Skeletal muscle tissue (tissue), 4 donors: Measurements from ENCODE around the gene CCBE1. TPM values are rescaled to one million over a fixed set of nuclear protein-coding genes. Genes with fewer than 3 reads are reported as not detected.

ENCODE experiments used
- H3K27ac ChIP-seq: one replicate; pipeline ENCODE4 v1.7.0; 2013; ENCODE audit warnings: mild to moderate bottlenecking, low read depth, low read length, inconsistent platforms
- H3K27me3 ChIP-seq, 3 donors: one replicate each; pipeline ENCODE4 v1.7.0; 2013; ENCODE audit warnings: low read length in 3 of 3; ENCODE audit not compliant: control insufficient read depth in 3 of 3, insufficient read depth in 3 of 3
- H3K36me3 ChIP-seq, 3 donors: one replicate each; pipeline ENCODE4 v1.7.0; 2013; ENCODE audit warnings: low read length in 3 of 3; ENCODE audit not compliant: control insufficient read depth in 3 of 3, insufficient read depth in 3 of 3
- H3K4me1 ChIP-seq, 3 donors: one replicate each; pipeline ENCODE4 v1.7.0; 2013; ENCODE audit warnings: low read length in 3 of 3, mild to moderate bottlenecking in 3 of 3; ENCODE audit not compliant: control insufficient read depth in 3 of 3, insufficient read depth in 3 of 3
- H3K4me3 ChIP-seq, 3 donors: one replicate each; pipeline ENCODE4 v1.7.0; 2013; ENCODE audit warnings: low read length in 3 of 3
- H3K9ac ChIP-seq, 3 donors: one replicate each; pipeline ENCODE4 v1.7.0; 2013; ENCODE audit warnings: low read length in 3 of 3, mild to moderate bottlenecking in 3 of 3, moderate library complexity in 2 of 3, low read depth in 1 of 3
- H3K9me3 ChIP-seq, 3 donors: one replicate each; pipeline ENCODE4 v1.7.0; 2013; ENCODE audit warnings: low read length in 3 of 3; ENCODE audit not compliant: control insufficient read depth in 3 of 3
- total RNA-seq: library from RNA; depleted of rRNA; stranded (reverse); fragments of >200 nt; gene quantifications from one replicate; pipeline ENCODE4 v1.2.3, GENCODE V29; 2014
- donor health status: Osteomylitis.

Gene CCBE1
- total RNA-seq, 1 donor from 2014 or later = 2.6 TPM

GRCh38 chr18:59690186-59690982 lies 6.8 kb downstream of the CCBE1 start:
- Histone ChIP-seq H3K36me3 (no peaks in the 10 kb centered on the region), H3K27ac (no peak overlapping the region), H3K9ac (no peak overlapping the region), H3K27me3 (peaks cover 4 to 33% (median 5%) of the 10 kb centered on the region in 3 donors), H3K4me3 (no peak overlapping the region), H3K4me1 (no peaks in the 10 kb centered on the region), H3K9me3 (no peaks in the 10 kb centered on the region)

GRCh38 chr18:59689756-59690155 lies 7.5 kb downstream of the CCBE1 start:
- H3K9ac ChIP-seq = no peak overlapping the region
- H3K27me3 ChIP-seq = peaks cover 0 to 27% (median 0%) of the 10 kb centered on the region in 3 donors
- no peaks in the 10 kb centered on the region for H3K4me1 ChIP-seq
- no peaks in the 10 kb centered on the region for H3K9me3 ChIP-seq
- no peaks in the 10 kb centered on the region for H3K36me3 ChIP-seq
- no peak overlapping the region for H3K27ac ChIP-seq
- no peak overlapping the region for H3K4me3 ChIP-seq

- no peak overlapping the region for H3K4me3 ChIP-seq
- no peak overlapping the region for H3K9ac ChIP-seq
- no peaks in the 10 kb centered on the region for H3K36me3 ChIP-seq
- H3K27ac ChIP-seq = no peak overlapping the region
- H3K27me3 ChIP-seq = peaks cover 0 to 23% (median 0%) of the 10 kb centered on the region in 3 donors
- no peaks in the 10 kb centered on the region for H3K4me1 ChIP-seq
- H3K9me3 ChIP-seq = no peaks in the 10 kb centered on the region
Observed at GRCh38 chr18:59686260-59686659, 11.0 kb downstream of the CCBE1 start.

GRCh38 chr18:59685501-59685900 lies 11.7 kb downstream of the CCBE1 start:
- H3K9me3 ChIP-seq = no peaks in the 10 kb centered on the region
- no peak overlapping the region for H3K4me3 ChIP-seq
- no peak overlapping the region for H3K9ac ChIP-seq
- H3K4me1 ChIP-seq = no peaks in the 10 kb centered on the region
- peaks cover 0 to 20% (median 0%) of the 10 kb centered on the region in 3 donors for H3K27me3 ChIP-seq
- H3K27ac ChIP-seq = no peak overlapping the region
- H3K36me3 ChIP-seq = no peaks in the 10 kb centered on the region

GRCh38 chr18:59684777-59685176 lies 12.4 kb downstream of the CCBE1 start:
- H3K4me3 ChIP-seq = no peak overlapping the region
- H3K27ac ChIP-seq = no peak overlapping the region
- no peaks in the 10 kb centered on the region for H3K9me3 ChIP-seq
- no peaks in the 10 kb centered on the region for H3K36me3 ChIP-seq
- H3K27me3 ChIP-seq = peaks cover 0 to 19% (median 0%) of the 10 kb centered on the region in 3 donors
- no peak overlapping the region for H3K9ac ChIP-seq
- no peaks in the 10 kb centered on the region for H3K4me1 ChIP-seq

- Histone ChIP-seq H3K4me3 (no peak overlapping the region), H3K4me1 (no peaks in the 10 kb centered on the region), H3K9ac (no peak overlapping the region), H3K9me3 (no peaks in the 10 kb centered on the region), H3K27ac (no peak overlapping the region), H3K27me3 (peaks cover 0 to 5% (median 0%) of the 10 kb centered on the region in 3 donors), H3K36me3 (no peaks in the 10 kb centered on the region)
Observed at GRCh38 chr18:59681521-59682004, 15.7 kb downstream of the CCBE1 start.

- Histone ChIP-seq H3K9me3 (no peaks in the 10 kb centered on the region), H3K4me1 (no peaks in the 10 kb centered on the region), H3K9ac (no peak overlapping the region), H3K27ac (no peak overlapping the region), H3K36me3 (no peaks in the 10 kb centered on the region), H3K4me3 (no peak overlapping the region), H3K27me3 (peaks cover 0 to 5% (median 0%) of the 10 kb centered on the region in 3 donors)
Observed at GRCh38 chr18:59681051-59681450, 16.2 kb downstream of the CCBE1 start.

GRCh38 chr18:59675346-59675745 lies 21.9 kb downstream of the CCBE1 start:
- Histone ChIP-seq H3K36me3 (no peaks in the 10 kb centered on the region), H3K4me3 (no peak overlapping the region), H3K9me3 (no peaks in the 10 kb centered on the region), H3K27me3 (peaks cover 0 to 2% (median 0%) of the 10 kb centered on the region in 3 donors), H3K4me1 (no peaks in the 10 kb centered on the region), H3K9ac (no peak overlapping the region), H3K27ac (no peak overlapping the region)

GRCh38 chr18:59674903-59675270 lies 22.3 kb downstream of the CCBE1 start:
- no peaks in the 10 kb centered on the region for H3K36me3 ChIP-seq
- H3K27ac ChIP-seq = no peak overlapping the region
- H3K4me1 ChIP-seq = no peaks in the 10 kb centered on the region
- no peaks in the 10 kb centered on the region for H3K9me3 ChIP-seq
- peaks cover 0 to 2% (median 0%) of the 10 kb centered on the region in 3 donors for H3K27me3 ChIP-seq
- H3K9ac ChIP-seq = no peak overlapping the region
- H3K4me3 ChIP-seq = no peak overlapping the region

- no peaks in the 10 kb centered on the region for H3K4me1 ChIP-seq
- no peak overlapping the region for H3K9ac ChIP-seq
- no peaks in the 10 kb centered on the region for H3K9me3 ChIP-seq
- no peak overlapping the region for H3K27ac ChIP-seq
- no peaks in the 10 kb centered on the region for H3K36me3 ChIP-seq
- H3K27me3 ChIP-seq = no peaks in the 10 kb centered on the region
- H3K4me3 ChIP-seq = no peak overlapping the region
Observed at GRCh38 chr18:59674186-59674902, 22.9 kb downstream of the CCBE1 start.
